Glutamatergic neuron (in vitro differentiated cells): ENCODE data around the gene CBX3. TPM values are rescaled to one million over a fixed set of nuclear protein-coding genes. Genes with fewer than 3 reads are reported as not detected.
"Not testable (repeated sequence)": the region's sequence is repeated elsewhere in the genome, so short reads cannot be mapped to it uniquely, and the experiment has no call there.

Experiments
- DNase-seq: peaks from one replicate; pipeline ENCODE4 v3.0.0; 2022
- H3K27ac Mint-ChIP-seq: one replicate; pipeline ENCODE4 v1.8.0; 2020; ENCODE audit warnings: mild to moderate bottlenecking, mixed read lengths, inconsistent platforms; ENCODE audit not compliant: unreplicated experiment
- H3K27me3 Mint-ChIP-seq: one replicate; pipeline ENCODE4 v1.8.0; 2020; ENCODE audit warnings: mild to moderate bottlenecking, moderate library complexity, mixed read lengths, inconsistent platforms; ENCODE audit not compliant: unreplicated experiment
- H3K36me3 Mint-ChIP-seq: one replicate; pipeline ENCODE4 v1.8.0; 2020; ENCODE audit warnings: mild to moderate bottlenecking, mixed read lengths, inconsistent platforms; ENCODE audit not compliant: unreplicated experiment
- H3K4me1 Mint-ChIP-seq: one replicate; pipeline ENCODE4 v1.8.0; 2020; ENCODE audit warnings: mild to moderate bottlenecking, low read depth, mixed read lengths, inconsistent platforms; ENCODE audit not compliant: unreplicated experiment
- H3K4me3 Mint-ChIP-seq: one replicate; pipeline ENCODE4 v1.8.0; 2020; ENCODE audit warnings: mild to moderate bottlenecking, mixed read lengths, inconsistent platforms; ENCODE audit not compliant: unreplicated experiment
- H3K9me3 Mint-ChIP-seq: one replicate; pipeline ENCODE4 v1.8.0; 2020; ENCODE audit warnings: mild to moderate bottlenecking, moderate library complexity, mixed read lengths, inconsistent platforms; ENCODE audit not compliant: unreplicated experiment
- CTCF ChIP-seq: fragments of 200-600 bp; sonication (generic); IDR thresholded peaks from one replicate; pipeline ENCODE4 v1.5.0; 2021; ENCODE audit not compliant: partially characterized antibody, unreplicated experiment
- total RNA-seq: library from RNA; stranded (reverse); fragmentation: NEBNext Ultra II Directional; extraction: Animal tissue kit (Norgen Biotek cat#: 25700); gene quantifications from one replicate; pipeline ENCODE4 v1.2.1, GENCODE V29; 2021; ENCODE audit not compliant: unreplicated experiment

The CBX3 gene
- total RNA-seq, 1 donor from 2014 or later: 191 TPM

DNA sequence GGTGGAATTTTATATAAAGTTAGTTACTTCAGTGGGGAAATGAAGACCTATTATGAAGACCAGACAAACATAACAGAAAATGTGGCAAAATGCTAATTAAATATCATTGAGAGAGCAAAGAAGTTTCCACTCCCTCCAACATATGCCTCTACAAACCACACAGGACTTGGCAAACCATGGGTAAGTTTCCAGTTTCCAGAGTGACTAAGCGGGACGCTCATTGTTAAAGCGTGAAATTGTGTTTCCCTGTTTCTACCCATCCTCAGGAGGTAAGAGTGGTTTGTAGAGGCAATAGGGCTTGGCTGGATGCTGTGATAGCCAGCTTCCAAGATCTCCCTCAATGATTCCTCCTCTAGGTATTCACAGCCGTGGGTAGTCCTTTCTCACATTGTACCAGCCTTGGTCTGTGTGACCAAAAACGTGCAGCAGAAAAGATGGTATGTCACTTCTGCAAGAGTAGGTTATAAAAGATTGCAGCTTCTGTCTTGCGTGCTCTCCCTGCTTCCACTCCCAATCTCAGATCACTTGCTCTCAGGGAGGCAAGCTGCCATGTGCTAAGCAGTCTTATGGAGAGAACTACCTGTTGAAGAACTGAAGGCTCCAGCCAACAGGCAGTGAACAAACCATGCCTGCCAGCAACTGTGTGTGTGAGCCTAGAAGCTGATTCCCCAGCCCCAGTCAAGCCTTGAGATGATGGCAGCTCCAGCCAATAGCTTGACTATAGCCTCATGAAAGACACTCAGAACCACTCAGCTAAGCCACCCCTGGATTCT is 35.7 kb downstream of the CBX3 start:
- Mint-ChIP-seq H3K27ac (no peak overlapping the region), H3K27me3 (no peaks in the 10 kb centered on the region), H3K4me1 (no peaks in the 10 kb centered on the region), H3K9me3 (no peaks in the 10 kb centered on the region), H3K36me3 (no peaks in the 10 kb centered on the region), H3K4me3 (no peak overlapping the region)
- TF ChIP-seq CTCF: no peak
- DNase-seq: no peak

DNA sequence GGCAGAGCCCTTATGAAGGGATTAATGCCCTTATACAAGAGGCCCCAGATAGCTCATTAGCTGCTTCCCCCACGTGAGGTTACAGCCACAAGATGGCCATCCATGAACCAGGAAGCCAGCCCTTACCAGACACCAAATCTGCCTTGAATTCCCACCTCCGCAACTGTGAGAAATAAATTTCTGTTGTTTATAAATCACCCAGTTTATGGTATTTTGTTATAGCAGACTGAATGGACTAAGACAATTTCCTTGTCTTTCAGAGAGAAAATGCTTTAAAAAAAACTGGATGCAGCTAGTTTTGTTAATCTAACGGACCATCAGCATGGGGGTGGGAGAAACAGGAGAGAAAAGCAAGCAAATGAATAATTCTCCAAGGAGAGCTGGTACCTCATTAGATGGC is 36.5 kb downstream of the CBX3 start:
- TF ChIP-seq CTCF: no peak
- Mint-ChIP-seq H3K4me3 (no peak overlapping the region), H3K27me3 (no peaks in the 10 kb centered on the region), H3K27ac (no peak overlapping the region), H3K4me1 (no peaks in the 10 kb centered on the region), H3K36me3 (no peaks in the 10 kb centered on the region), H3K9me3 (no peaks in the 10 kb centered on the region)
- no peak for DNase-seq

DNA sequence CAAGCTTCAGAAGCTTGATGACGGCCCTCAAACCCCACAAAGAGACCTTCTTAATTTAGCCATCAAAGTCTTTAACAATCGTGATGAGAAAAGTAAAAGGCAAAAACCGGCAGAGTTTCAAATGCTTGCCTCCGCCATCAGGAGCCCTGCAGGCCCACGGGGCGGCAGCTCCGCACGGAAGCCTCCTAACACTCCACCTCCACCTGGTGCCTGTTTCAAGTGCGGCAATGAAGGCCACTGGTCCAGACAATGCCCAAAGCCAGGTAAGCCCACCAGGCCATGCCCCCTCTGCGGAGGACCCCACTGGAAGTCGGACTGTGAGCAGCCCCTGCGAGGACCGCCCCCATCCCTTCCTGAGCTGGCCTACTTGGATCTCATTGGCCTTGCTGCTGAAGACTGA is 43.6 kb downstream of the CBX3 start:
- Mint-ChIP-seq H3K9me3 (no peaks in the 10 kb centered on the region), H3K27me3 (no peaks in the 10 kb centered on the region), H3K36me3 (no peaks in the 10 kb centered on the region), H3K27ac (no peak overlapping the region), H3K4me1 (no peaks in the 10 kb centered on the region), H3K4me3 (no peak overlapping the region)
- no peak for DNase-seq
- no peak for TF ChIP-seq CTCF

GRCh38 chr7:26250239-26250638 is 48.7 kb downstream of the CBX3 start:
- no peaks in the 10 kb centered on the region for H3K9me3 Mint-ChIP-seq
- H3K4me3 Mint-ChIP-seq: no peak overlapping the region
- H3K27ac Mint-ChIP-seq: no peak overlapping the region
- no peaks in the 10 kb centered on the region for H3K27me3 Mint-ChIP-seq
- no peak for TF ChIP-seq CTCF
- no peaks in the 10 kb centered on the region for H3K4me1 Mint-ChIP-seq
- DNase-seq: no peak
- no peaks in the 10 kb centered on the region for H3K36me3 Mint-ChIP-seq

- H3K4me3 Mint-ChIP-seq, H3K27me3 Mint-ChIP-seq, DNase-seq, H3K9me3 Mint-ChIP-seq, H3K4me1 Mint-ChIP-seq, H3K27ac Mint-ChIP-seq: not testable (repeated sequence)
- H3K36me3 Mint-ChIP-seq: peaks cover 23% of the 10 kb centered on the region
These were observed 60.3 kb downstream of the CBX3 start for GRCh38 chr7:26261866-26262265.

Other genes with a start within 250 kb of the CBX3 start
- 42.1 TPM for gene NFE2L3, start 49.5 kb upstream of the CBX3 start, total RNA-seq
- 685 TPM for gene HNRNPA2B1, start 999 bp upstream of the CBX3 start, total RNA-seq
- 6.1 TPM for gene SNX10, start 90.1 kb downstream of the CBX3 start, total RNA-seq